ENCODE measurements around the gene HHEX. TPM values are rescaled to one million over a fixed set of nuclear protein-coding genes. Genes with fewer than 3 reads are reported as not detected.

HHEX gene
- total and polyA plus RNA-seq, 8 donors = 1.4 to 6.8 (median 4.5) TPM

GRCh38 chr10:92688927-92689662 is 660 bp upstream of the HHEX start:
- intact Hi-C loops (cut with DNase I; ENCODE audit: low total_unique reads) = no loop called here
- TF ChIP-seq POLR2AphosphoS5 (IDR thresholded peaks at IDR 0.05) (no peak), EP300 (IDR thresholded peaks at IDR 0.05) (no peak), POLR2A (IDR thresholded peaks at IDR 0.05) (no peak)
- TF ChIP-seq, protein P1, sequence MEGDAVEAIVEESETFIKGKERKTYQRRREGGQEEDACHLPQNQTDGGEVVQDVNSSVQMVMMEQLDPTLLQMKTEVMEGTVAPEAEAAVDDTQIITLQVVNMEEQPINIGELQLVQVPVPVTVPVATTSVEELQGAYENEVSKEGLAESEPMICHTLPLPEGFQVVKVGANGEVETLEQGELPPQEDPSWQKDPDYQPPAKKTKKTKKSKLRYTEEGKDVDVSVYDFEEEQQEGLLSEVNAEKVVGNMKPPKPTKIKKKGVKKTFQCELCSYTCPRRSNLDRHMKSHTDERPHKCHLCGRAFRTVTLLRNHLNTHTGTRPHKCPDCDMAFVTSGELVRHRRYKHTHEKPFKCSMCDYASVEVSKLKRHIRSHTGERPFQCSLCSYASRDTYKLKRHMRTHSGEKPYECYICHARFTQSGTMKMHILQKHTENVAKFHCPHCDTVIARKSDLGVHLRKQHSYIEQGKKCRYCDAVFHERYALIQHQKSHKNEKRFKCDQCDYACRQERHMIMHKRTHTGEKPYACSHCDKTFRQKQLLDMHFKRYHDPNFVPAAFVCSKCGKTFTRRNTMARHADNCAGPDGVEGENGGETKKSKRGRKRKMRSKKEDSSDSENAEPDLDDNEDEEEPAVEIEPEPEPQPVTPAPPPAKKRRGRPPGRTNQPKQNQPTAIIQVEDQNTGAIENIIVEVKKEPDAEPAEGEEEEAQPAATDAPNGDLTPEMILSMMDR (IDR thresholded peaks at IDR 0.05) = no peak
- DNase-seq = peak; percentile 43 to 64
- WGBS, 5 donors = 1 to 13% (median 3%) methylated on average over 7 to 63 of the region's 63 CpGs
- Histone ChIP-seq H3K4me1 (peaks cover 0 to 44% (median 27%) of the 10 kb centered on the region in 4 donors), H3K27ac (peak overlapping the region; percentile 54 to 94 (median 83)), H3K36me3 (no peaks in the 10 kb centered on the region), H3K4me3 (peak overlapping the region; percentile 62 to 88 (median 66)), H3K27me3 (peaks cover 0 to 40% (median 22%) of the 10 kb centered on the region in 3 donors), H3K9me3 (peaks cover 0 to 6% (median 4%) of the 10 kb centered on the region in 4 donors)

DNA sequence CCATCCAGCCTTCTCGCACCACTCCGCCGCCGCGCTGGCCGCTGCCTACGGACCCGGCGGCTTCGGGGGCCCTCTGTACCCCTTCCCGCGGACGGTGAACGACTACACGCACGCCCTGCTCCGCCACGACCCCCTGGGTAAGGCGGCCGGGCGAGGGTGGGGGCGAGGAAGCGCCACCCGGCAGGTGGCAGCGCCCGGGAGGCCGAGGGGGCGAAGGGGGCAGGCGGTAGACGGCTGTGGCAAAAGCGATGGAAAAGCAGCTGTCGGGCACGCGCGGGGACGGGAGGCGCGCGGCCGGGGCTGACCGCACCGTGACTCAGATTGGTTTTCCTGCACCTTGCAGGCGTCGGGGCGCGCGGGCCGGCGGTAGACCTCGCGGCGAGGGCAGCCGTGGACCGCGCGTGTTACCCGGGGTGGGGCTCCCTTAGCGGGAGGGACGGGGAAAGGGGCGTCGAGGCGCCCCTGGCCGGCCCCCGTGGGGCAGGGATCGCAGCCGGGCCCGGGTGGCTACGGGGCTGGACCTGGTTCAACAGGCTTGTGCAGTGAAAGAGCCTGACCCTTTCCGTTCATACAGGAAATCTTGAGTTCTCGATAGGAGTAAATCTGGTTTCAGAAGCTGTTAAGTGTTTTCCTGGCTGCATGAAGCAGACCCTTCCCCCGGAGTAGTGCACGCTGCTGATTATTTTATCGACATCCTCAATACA is 608 bp downstream of the HHEX start:
- peak; percentile 67 to 83 for DNase-seq
- Histone ChIP-seq H3K9me3 (peaks cover 0 to 4% (median 4%) of the 10 kb centered on the region in 4 donors), H3K4me3 (peak overlapping the region; percentile 62 to 88 (median 66)), H3K27me3 (peaks cover 0 to 42% (median 22%) of the 10 kb centered on the region in 3 donors), H3K36me3 (no peaks in the 10 kb centered on the region), H3K4me1 (peaks cover 0 to 44% (median 27%) of the 10 kb centered on the region in 4 donors), H3K27ac (peak overlapping the region; percentile 82 to 94 (median 85))
- TF ChIP-seq, protein P1 (IDR thresholded peaks at IDR 0.05) = no peak
- peak in 1 of 3 donors; percentile 9 for TF ChIP-seq POLR2AphosphoS5 (IDR thresholded peaks at IDR 0.05)
- WGBS, 5 donors = 2 to 8% (median 4%) methylated on average over 50 to 73 of the region's 73 CpGs
- intact Hi-C loops (cut with DNase I; ENCODE audit: low total_unique reads) = no loop called here

- DNase-seq = no peak
These were observed 1.3 kb downstream of the HHEX start for GRCh38 chr10:92690915-92691590.

More at GRCh38 chr10:92690915-92691590, 1.3 kb downstream of the HHEX start:
- WGBS, 5 donors = 50 to 71% (median 66%) methylated on average over 30 of the region's 30 CpGs
- H3K4me1 ChIP-seq = peaks cover 0 to 49% (median 33%) of the 10 kb centered on the region in 4 donors
- intact Hi-C loops (cut with DNase I; ENCODE audit: low total_unique reads) = no loop called here
- H3K4me3 ChIP-seq = peak overlapping the region; percentile 62 to 88 (median 66)
- H3K27ac ChIP-seq = peak overlapping the region; percentile 16 to 94 (median 83)
- no peaks in the 10 kb centered on the region for H3K9me3 ChIP-seq
- H3K27me3 ChIP-seq = peaks cover 0 to 49% (median 29%) of the 10 kb centered on the region in 3 donors
- TF ChIP-seq EP300 (IDR thresholded peaks at IDR 0.05) (no peak), POLR2AphosphoS5 (IDR thresholded peaks at IDR 0.05) (peak in 2 of 3 donors; percentile 18 to 33), POLR2A (IDR thresholded peaks at IDR 0.05) (no peak)
- TF ChIP-seq, protein P1 (IDR thresholded peaks at IDR 0.05) = no peak
- no peaks in the 10 kb centered on the region for H3K36me3 ChIP-seq

Measured in stomach (tissue), 9 donors.